Activated naive CD8-positive, alpha-beta T cell treated with anti-CD3 and anti-CD28 coated beads, Interleukin-2, amount 10 ng/mL, durations not matched to agents 7 days and 5 days (primary cell): Measurements from ENCODE around the gene FAM89B. TPM values are rescaled to one million over a fixed set of nuclear protein-coding genes. Genes with fewer than 3 reads are reported as not detected.
A peak's percentile ranks its signal among the peaks of the same experiment; 100 is the strongest.

Experiments
- ATAC-seq: fragments of 150-1000 bp; cut with Tn5 transposase; one replicate; pipeline ENCODE4 v1.10.0; 2021; ENCODE audit warnings: low read depth, moderate library complexity
- POLR2A ChIA-PET: fragments of 350-600 bp; sonication (Branson Sonifier 250); formaldehyde crosslinking; loops from one replicate; lab custom pipeline; 2021; ENCODE audit warnings: antibody characterized with exemption; lab: Charles Lee
- DNase-seq: peaks from one replicate; pipeline ENCODE4 v3.0.0; 2021
- H3K27ac Mint-ChIP-seq: one replicate; pipeline ENCODE4 v1.8.0; 2022; ENCODE audit warnings: mild to moderate bottlenecking, mixed read lengths
- H3K27me3 Mint-ChIP-seq: one replicate; pipeline ENCODE4 v1.8.0; 2022; ENCODE audit warnings: mild to moderate bottlenecking, moderate library complexity, mixed read lengths
- H3K36me3 Mint-ChIP-seq: one replicate; pipeline ENCODE4 v1.8.0; 2021; ENCODE audit warnings: mild to moderate bottlenecking, mixed read lengths
- H3K4me1 Mint-ChIP-seq: one replicate; pipeline ENCODE4 v1.8.0; 2021; ENCODE audit warnings: mixed read lengths
- H3K4me3 Mint-ChIP-seq: one replicate; pipeline ENCODE4 v1.8.0; 2022; ENCODE audit warnings: mild to moderate bottlenecking, moderate library complexity, mixed read lengths
- H3K9me3 Mint-ChIP-seq: one replicate; pipeline ENCODE4 v1.8.0; 2021; ENCODE audit warnings: mixed read lengths
- total RNA-seq, 2 experiments: library from RNA; stranded (reverse); gene quantifications; one replicate each; pipeline ENCODE4 v1.2.3, GENCODE V29; 2021

The FAM89B gene
- total RNA-seq, 2 experiments from 2014 or later: 40.9 to 44.1 TPM

DNA sequence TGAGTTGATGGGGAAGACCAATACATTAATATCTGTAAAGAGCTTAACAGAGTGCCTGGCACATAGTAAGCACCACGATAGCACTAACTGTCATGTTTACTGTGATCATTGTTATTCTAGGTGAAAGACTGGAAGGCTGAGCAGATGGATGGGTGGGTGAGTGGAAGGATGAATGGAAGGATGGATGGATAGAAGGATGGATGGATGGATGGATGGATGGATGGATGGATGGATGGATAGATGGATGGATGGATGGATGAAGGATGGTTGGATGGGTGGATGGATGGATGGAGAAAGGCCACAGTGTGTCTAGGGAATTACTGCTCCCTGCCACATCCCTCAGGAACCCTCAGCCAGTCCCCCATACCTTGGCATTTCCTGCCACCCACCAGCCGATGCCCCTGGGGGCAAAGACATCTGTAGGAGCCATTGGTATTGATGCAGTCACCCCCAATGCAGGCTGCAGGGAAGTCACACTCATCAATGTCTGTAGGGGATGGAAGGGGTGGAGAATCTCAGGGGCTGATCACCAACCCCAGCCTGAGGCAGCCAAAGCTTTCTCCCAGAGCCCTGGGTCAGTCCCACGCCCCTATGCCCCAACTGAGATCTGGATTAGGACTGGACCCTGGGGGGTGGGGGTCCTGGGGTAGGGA is 29.5 kb upstream of the FAM89B start:
- POLR2A ChIA-PET: interaction anchor here (0.7 to 5.1 kb wide), 4 partner anchors 9 to 46 kb away, joined by 3 to 51 read pairs (median 29); partner anchors contain the start of genes FAM89B and ZNRD2
- Mint-ChIP-seq H3K4me3 (no peak overlapping the region), H3K36me3 (peaks cover 2% of the 10 kb centered on the region), H3K9me3 (no peaks in the 10 kb centered on the region), H3K4me1 (peaks cover 15% of the 10 kb centered on the region), H3K27ac (no peak overlapping the region), H3K27me3 (no peaks in the 10 kb centered on the region)
- DNase-seq (no peak), ATAC-seq (no peak)

DNA sequence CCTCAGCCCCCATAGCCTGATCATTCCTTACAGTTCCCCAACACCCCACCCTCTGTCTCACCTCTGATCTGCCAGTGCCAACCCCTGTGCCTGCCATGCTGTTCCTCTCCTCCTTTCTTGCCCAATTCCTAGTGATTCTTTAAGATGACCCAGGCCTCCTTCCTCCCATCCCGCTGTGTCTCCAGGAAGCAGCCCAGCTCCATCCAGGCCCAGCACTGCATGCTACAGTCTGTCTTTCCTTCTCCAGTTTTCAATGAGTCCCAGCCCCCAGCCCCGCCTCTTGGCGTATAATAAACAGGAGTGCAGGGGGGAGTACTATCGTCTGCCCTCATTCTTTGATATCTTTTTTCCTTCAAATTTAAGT is 26.5 kb upstream of the FAM89B start:
- peak overlapping the region; percentile 76 for H3K27ac Mint-ChIP-seq
- peaks cover 19% of the 10 kb centered on the region for H3K36me3 Mint-ChIP-seq
- H3K4me3 Mint-ChIP-seq: peak overlapping the region; percentile 80
- POLR2A ChIA-PET: interaction anchor here (1.2 to 4.6 kb wide), 6 partner anchors 15 to 67 kb away, joined by 4 to 42 read pairs (median 9); partner anchors contain the start of genes FAM89B and ZNRD2
- DNase-seq (no peak), ATAC-seq (no peak)
- no peaks in the 10 kb centered on the region for H3K9me3 Mint-ChIP-seq
- peaks cover 28% of the 10 kb centered on the region for H3K4me1 Mint-ChIP-seq
- no peaks in the 10 kb centered on the region for H3K27me3 Mint-ChIP-seq

DNA sequence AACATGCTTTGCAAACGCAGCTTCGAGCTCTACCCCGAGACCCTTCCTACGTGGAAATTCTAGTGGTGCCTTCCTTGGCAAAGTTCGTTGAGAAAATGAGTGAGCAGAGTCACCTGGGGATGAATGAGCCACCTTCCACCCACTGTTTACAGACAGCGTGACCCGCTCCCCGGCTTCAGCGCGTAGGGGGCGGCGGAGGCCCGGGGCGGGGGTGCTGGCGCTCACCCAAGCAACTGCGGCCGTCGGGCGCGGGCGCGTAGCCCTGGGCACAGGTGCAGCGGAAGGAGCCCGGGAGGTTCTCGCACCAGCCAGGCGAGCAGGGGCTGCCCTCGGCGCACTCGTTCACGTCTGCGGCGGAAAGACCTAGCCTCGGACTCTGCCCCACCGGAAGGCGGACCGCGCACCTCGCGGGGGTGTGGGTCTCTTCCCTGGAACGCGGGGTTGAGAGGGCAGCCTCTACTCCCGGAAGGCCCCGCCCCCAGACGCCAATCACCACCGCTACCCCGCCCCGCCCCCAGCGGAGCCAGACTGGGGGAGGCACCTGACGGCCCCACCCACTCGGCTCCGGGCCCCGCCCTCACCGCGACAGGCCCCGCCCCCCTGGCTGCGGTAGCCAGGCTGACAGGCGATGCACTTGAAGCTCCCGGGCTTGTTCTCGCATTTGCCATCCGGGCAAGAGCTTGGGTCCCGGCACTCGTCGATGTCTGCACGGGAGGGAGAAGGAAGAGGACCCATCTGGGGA is 25.9 kb upstream of the FAM89B start:
- Mint-ChIP-seq H3K36me3 (peaks cover 25% of the 10 kb centered on the region), H3K4me3 (peak overlapping the region; percentile 80), H3K27me3 (no peaks in the 10 kb centered on the region), H3K4me1 (peaks cover 28% of the 10 kb centered on the region), H3K27ac (peak overlapping the region; percentile 83), H3K9me3 (no peaks in the 10 kb centered on the region)
- ATAC-seq (peak; percentile 81), DNase-seq (peak; percentile 100)
- POLR2A ChIA-PET: interaction anchor here (0.5 to 4.6 kb wide), 16 partner anchors 9 to 575 kb away, joined by 3 to 42 read pairs (median 4); partner anchors contain the start of genes FAM89B, MALAT1, RELA and ZNRD2

DNA sequence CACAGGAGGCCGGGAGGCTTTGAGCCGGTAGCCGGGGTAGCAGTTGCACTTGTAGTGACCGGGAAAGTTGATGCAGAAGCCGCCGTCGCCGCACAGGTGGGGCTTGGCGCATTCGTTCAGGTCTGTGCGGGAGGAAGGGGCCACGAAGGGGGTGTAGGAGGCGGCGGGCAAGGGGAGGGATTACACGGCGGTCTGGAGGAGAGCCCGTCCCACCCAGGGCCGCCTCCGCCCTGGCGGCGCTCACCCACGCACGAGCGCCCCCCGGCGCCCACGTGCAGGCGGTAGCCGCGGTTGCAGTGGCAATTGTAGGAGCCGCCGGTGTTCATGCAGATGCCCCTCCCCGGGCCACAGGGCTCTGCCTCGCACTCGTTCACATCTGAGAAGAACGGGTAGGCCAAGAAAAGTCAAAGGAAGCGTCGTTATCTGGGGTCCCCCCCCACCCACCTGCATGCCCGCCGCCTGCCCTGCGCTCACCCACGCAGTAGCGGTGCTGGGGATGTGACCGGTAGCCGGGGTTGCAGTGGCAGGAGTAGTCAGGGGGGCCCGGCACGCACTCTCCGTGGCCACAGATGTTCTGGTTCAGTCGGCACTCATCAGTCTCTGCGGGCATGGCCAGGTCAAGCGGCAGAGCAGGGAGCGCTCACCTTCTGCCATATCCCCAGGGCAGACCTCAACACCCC is 24.8 kb upstream of the FAM89B start:
- peaks cover 31% of the 10 kb centered on the region for H3K36me3 Mint-ChIP-seq
- H3K9me3 Mint-ChIP-seq: no peaks in the 10 kb centered on the region
- H3K27ac Mint-ChIP-seq: peak overlapping the region; percentile 60
- ATAC-seq: no peak
- peak; percentile 45 for DNase-seq
- H3K27me3 Mint-ChIP-seq: no peaks in the 10 kb centered on the region
- POLR2A ChIA-PET: interaction anchor here (1.1 to 4.6 kb wide), 8 partner anchors 10 to 142 kb away, joined by 3 to 42 read pairs (median 4); partner anchors contain the start of genes FAM89B, MALAT1 and ZNRD2
- H3K4me3 Mint-ChIP-seq: peak overlapping the region; percentile 80
- H3K4me1 Mint-ChIP-seq: peaks cover 39% of the 10 kb centered on the region

DNA sequence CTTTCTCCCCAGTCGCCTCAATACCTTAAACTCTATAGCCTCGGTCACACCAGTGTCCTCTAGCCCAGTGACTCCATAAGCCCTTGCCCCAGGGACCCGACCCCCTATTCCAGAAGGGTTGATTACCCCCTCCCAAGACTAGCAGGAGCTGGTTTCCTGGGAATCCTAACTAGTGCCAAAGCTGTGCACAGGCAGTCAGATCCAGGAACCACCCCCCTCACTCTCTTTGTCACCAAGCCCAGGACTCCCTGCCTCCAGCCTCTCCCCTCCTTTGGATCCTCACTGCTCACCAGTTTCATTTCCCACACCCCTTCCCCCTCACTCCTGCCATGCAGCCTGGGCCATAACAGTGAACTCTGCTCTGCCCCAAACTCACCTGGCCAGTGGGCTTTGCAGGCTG is 23.9 kb upstream of the FAM89B start:
- peaks cover 43% of the 10 kb centered on the region for H3K4me1 Mint-ChIP-seq
- DNase-seq (peak; percentile 24), ATAC-seq (no peak)
- peak overlapping the region; percentile 60 for H3K27ac Mint-ChIP-seq
- peak overlapping the region; percentile 48 for H3K4me3 Mint-ChIP-seq
- POLR2A ChIA-PET: interaction anchor here (1.1 to 1.9 kb wide), 3 partner anchors 17 to 46 kb away, joined by 3 to 10 read pairs (median 3); partner anchors contain the start of gene ZNRD2
- H3K27me3 Mint-ChIP-seq: no peaks in the 10 kb centered on the region
- H3K36me3 Mint-ChIP-seq: peaks cover 31% of the 10 kb centered on the region
- no peaks in the 10 kb centered on the region for H3K9me3 Mint-ChIP-seq

DNA sequence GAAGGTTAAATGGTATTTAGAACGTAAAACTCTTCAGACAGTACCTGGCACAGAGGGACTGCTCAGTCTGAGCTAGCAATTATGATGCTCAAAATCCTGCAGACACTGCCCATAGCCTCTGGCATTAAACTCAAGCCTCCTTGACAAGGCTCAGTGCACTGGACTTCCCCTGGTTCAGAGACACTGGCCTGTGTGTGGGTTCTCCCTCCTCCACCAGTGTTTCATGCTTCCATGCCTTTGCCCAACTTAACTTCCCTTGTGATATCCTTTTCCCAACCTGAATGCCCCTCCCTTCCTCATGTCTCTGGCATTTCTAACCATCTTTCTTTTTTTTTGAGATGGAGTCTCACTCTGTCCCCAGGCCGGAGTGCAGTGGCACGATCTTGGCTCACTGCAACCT is 23.2 kb upstream of the FAM89B start:
- Mint-ChIP-seq H3K27me3 (no peaks in the 10 kb centered on the region), H3K4me3 (no peak overlapping the region), H3K4me1 (peaks cover 43% of the 10 kb centered on the region), H3K9me3 (no peaks in the 10 kb centered on the region), H3K36me3 (peaks cover 31% of the 10 kb centered on the region), H3K27ac (no peak overlapping the region)
- ATAC-seq (no peak), DNase-seq (no peak)
- POLR2A ChIA-PET: interaction anchor here (0.6 to 1.9 kb wide), 3 partner anchors 10 to 21 kb away, joined by 3 to 10 read pairs (median 4); partner anchors contain the start of gene ZNRD2

DNA sequence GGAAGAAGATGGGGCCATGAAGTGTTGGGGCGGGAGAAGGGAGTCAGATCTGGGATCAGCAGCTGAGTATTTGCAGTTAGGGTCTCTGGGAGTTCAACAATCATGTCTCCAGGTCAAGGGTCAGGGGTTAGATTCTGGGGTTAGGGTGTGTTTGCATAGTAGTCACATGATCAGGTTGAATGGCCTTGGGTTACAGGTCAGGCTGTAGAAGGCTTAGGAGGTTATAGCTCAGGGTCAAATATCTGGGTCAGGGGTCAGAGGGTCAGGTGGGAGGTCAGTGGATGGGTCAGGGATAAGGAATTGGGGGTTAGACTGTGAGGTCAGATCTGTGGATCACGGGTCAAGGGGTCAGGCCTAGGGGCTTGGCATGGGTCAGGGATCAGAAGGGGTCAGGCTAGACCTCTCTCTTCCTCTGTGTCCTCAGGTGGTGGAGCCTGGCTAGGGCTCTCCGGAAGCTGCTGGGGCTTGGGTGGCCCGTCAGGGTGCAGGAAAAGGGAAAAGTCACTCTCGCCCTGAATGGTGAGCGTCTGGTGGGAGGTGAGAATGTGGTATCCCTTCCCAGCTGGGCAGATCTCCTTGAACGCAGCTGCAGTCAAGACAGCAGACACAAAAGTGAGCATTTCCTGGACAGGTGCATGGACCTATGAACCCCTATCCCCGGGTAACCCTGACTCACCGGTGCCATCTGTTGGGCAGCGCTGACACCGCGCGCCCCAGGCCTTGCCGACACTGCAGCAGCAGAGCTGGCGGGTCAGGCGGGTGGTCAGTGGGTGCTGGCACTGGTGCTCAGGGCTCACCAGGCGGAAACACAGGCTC is 20.6 kb upstream of the FAM89B start:
- Mint-ChIP-seq H3K27ac (peak overlapping the region; percentile 30), H3K9me3 (no peaks in the 10 kb centered on the region), H3K36me3 (peaks cover 29% of the 10 kb centered on the region), H3K4me1 (peaks cover 57% of the 10 kb centered on the region), H3K4me3 (no peak overlapping the region), H3K27me3 (no peaks in the 10 kb centered on the region)
- ATAC-seq: peak; percentile 29
- peak; percentile 74 for DNase-seq
- POLR2A ChIA-PET: interaction anchor here (1.0 to 3.7 kb wide), 9 partner anchors 10 to 130 kb away, joined by 3 to 34 read pairs (median 6); partner anchors contain the start of genes FAM89B, SCYL1 and ZNRD2

DNA sequence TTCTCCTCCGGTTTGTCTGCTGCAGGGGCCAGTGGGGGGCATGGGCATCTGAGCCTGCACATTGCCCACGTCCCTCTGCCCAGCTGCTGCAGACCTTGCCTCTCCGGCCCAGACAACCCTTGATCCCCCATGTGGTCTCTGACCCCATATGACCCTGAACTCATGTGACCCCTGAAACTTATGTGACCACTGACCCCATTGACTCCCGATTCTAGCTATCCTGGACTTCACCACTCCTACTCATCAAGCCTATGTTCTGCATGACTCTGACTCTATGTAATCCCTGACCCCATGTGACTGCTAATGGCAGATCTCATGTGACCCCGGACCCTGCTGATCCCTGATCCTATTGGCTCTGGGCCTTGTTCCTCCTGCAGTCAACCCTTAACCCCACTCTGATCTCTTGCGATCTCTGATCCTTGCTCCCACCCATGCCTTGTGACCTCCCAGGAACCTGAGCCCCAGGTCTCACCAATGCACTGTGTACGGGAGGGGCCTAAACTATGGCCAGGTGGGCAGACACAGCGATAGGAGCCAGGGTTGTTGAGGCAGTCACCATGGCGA is 19.9 kb upstream of the FAM89B start:
- H3K27ac Mint-ChIP-seq: peak overlapping the region; percentile 30
- DNase-seq (no peak), ATAC-seq (no peak)
- peaks cover 29% of the 10 kb centered on the region for H3K36me3 Mint-ChIP-seq
- peaks cover 59% of the 10 kb centered on the region for H3K4me1 Mint-ChIP-seq
- H3K27me3 Mint-ChIP-seq: no peaks in the 10 kb centered on the region
- no peaks in the 10 kb centered on the region for H3K9me3 Mint-ChIP-seq
- POLR2A ChIA-PET: interaction anchor here (0.9 to 3.7 kb wide), 12 partner anchors 10 to 131 kb away, joined by 3 to 34 read pairs (median 6); partner anchors contain the start of genes EHBP1L1, FAM89B, PCNX3 and SCYL1
- peak overlapping the region; percentile 1 for H3K4me3 Mint-ChIP-seq

DNA sequence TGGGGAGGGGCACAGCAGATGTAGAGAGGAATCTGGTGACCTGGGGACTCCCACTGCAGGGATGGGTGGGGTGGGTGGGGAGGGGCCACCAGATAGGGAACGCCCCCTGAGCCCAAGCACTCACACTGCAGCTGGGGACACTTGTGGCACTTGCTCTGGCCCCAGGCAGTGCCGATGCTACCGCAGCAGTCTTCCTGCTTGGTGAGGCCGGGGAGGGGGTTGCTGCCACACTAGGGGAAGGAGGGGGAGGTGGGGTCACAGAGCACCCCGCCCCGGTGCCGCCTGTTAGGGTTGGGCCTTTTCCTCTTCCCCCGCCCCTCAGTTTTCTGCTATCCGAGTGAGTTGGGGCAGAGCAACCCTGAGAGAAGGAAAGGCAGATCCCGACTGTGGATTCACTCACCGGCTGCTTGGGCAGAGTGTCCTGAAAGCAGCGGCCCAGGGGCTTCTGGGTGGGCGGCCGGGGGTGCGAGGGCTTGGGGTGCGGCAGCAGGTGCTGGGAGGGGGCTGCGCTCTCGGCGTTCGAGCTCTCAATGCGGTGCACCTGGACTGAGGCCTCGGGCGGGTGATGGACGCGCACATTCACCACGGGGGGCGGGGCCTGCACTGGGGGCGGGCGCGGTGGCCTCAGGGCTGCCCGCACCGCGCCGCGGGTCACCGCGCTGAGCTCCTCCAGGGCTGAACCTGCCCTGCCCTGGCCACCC is 18.9 kb upstream of the FAM89B start:
- Mint-ChIP-seq H3K9me3 (no peaks in the 10 kb centered on the region), H3K27ac (peak overlapping the region; percentile 74)

DNA sequence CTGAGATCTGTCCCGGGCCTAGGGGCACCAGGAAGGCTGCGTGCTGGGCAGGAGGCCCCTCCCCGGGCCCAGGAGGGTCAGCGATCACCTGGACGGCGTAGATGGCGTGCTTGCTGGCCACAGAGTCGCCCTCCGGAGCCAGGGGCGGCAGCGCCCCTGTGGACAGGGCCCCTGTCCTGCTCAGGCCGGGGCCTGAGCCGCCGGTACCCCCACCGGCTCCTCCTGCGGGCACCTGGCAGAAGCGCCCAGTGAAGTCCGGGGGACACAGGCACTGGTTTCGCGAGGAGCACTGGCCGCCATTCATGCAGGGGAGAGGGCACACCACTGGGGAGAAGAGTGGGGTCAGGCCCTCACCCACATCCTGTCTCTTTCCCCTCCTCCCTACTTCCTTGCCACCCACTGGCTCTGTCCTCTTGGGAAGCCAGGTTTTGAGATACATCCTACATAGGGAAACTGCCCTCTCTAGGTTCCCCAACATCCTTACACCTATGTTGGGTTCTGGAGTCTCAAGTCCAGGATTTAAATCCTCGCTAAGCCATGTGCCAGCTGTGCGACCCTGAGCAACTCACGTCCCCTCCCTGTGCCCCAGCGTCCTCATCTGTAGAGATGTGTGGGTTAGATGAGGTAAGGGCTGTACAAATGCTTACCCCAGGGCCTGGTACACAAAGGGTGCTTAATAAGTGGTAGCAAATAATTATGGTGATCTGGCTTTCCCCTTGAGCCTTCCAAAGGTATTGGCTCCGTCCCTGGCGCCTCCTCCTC is 18.1 kb upstream of the FAM89B start:
- POLR2A ChIA-PET: interaction anchor here (0.8 to 3.7 kb wide), 8 partner anchors 9 to 29 kb away, joined by 4 to 38 read pairs (median 14); partner anchors contain the start of genes EHBP1L1, FAM89B, SCYL1 and ZNRD2
- Mint-ChIP-seq H3K36me3 (peaks cover 19% of the 10 kb centered on the region), H3K27me3 (no peaks in the 10 kb centered on the region), H3K4me1 (peaks cover 46% of the 10 kb centered on the region), H3K27ac (peak overlapping the region; percentile 85), H3K4me3 (peak overlapping the region; percentile 61), H3K9me3 (no peaks in the 10 kb centered on the region)
- ATAC-seq (no peak), DNase-seq (peak; percentile 36)

More for the DNA sequence above, 18.9 kb upstream of the FAM89B start:
- Mint-ChIP-seq H3K4me1 (peaks cover 51% of the 10 kb centered on the region), H3K27me3 (no peaks in the 10 kb centered on the region), H3K36me3 (peaks cover 23% of the 10 kb centered on the region), H3K4me3 (peak overlapping the region; percentile 56)
- ATAC-seq: peak; percentile 77
- peak; percentile 84 for DNase-seq
- POLR2A ChIA-PET: interaction anchor here (0.9 to 3.7 kb wide), 9 partner anchors 9 to 62 kb away, joined by 3 to 34 read pairs (median 7); partner anchors contain the start of genes EHBP1L1, FAM89B, PCNX3 and SCYL1
